Gastrocnemius medialis (tissue), 4 donors: Measurements from ENCODE around the gene OST4.

Source experiments
- CTCF ChIP-seq, 5 experiments: fragments of 450-650 bp in 3 of 5; fragments of 200-600 bp in 2 of 5; sonication (generic) in 2 of 5; IDR thresholded peaks in 4 of 5; conservative IDR thresholded peaks in 1 of 5; 1 replicate in 4 of 5; 2 replicates in 1 of 5; pipeline ENCODE4 v1.5.1; 2016 to 2019; ENCODE audit warnings: antibody characterized with exemption in 5 of 5, mild to moderate bottlenecking in 3 of 5, moderate library complexity in 3 of 5
- POLR2A ChIP-seq, 2 donors: fragments of 450-650 bp; IDR thresholded peaks; one replicate each; pipeline ENCODE4 v1.6.1; 2017; ENCODE audit warnings: antibody characterized with exemption in 2 of 2, mild to moderate bottlenecking in 2 of 2, moderate library complexity in 2 of 2

GRCh38 chr2:27099334-27099955, 28.0 kb upstream of the OST4 start:
- no peak for TF ChIP-seq CTCF (IDR thresholded peaks at IDR 0.05 in 4 of 5, conservative IDR thresholded peaks at IDR 0.05 in 1 of 5)
- TF ChIP-seq POLR2A (IDR thresholded peaks at IDR 0.05): no peak
